NCI-H1048 (cell line): ENCODE data around the gene IPPK.
A peak's percentile ranks its signal among the peaks of the same experiment; 100 is the strongest.

Experiments
- DNase-seq: peaks from one replicate; lab custom pipeline; 2025; lab: John Stamatoyannopoulos, UW

IPPK gene

GRCh38 chr9:92669890-92670708 lies at the start of gene IPPK:
TSS of gene IPPK (minus strand) at chr9:92670131. CDS start at chr9:92669988, 143 bp downstream.
- peak; percentile 97 for DNase-seq

GRCh38 chr9:92719028-92719647 lies 49.2 kb upstream of the IPPK start:
- no peak for DNase-seq

- DNase-seq, result no peak
Observed at GRCh38 chr9:92718086-92719001, 48.4 kb upstream of the IPPK start.

GRCh38 chr9:92717201-92718085 lies 47.5 kb upstream of the IPPK start:
- peak; percentile 53 for DNase-seq

GRCh38 chr9:92716557-92716956 lies 46.6 kb upstream of the IPPK start:
- DNase-seq, result peak; percentile 51

- no peak for DNase-seq
Observed at GRCh38 chr9:92715488-92716231, 45.7 kb upstream of the IPPK start.

GRCh38 chr9:92714787-92715487 lies 45.0 kb upstream of the IPPK start:
- DNase-seq, result no peak

GRCh38 chr9:92714016-92714415 lies 44.1 kb upstream of the IPPK start:
- no peak for DNase-seq

- no peak for DNase-seq
Observed at GRCh38 chr9:92713528-92713927, 43.6 kb upstream of the IPPK start.

GRCh38 chr9:92712767-92713166 lies 42.8 kb upstream of the IPPK start:
- DNase-seq, result no peak

- DNase-seq, result no peak
Observed at GRCh38 chr9:92711844-92712243, 41.9 kb upstream of the IPPK start.

- no peak for DNase-seq
Observed at GRCh38 chr9:92711146-92711545, 41.2 kb upstream of the IPPK start.

GRCh38 chr9:92710368-92710767 lies 40.4 kb upstream of the IPPK start:
- DNase-seq, result no peak

GRCh38 chr9:92709954-92710353 lies 40.0 kb upstream of the IPPK start:
- DNase-seq, result no peak

- no peak for DNase-seq
Observed at GRCh38 chr9:92709240-92709639, 39.3 kb upstream of the IPPK start.

- no peak for DNase-seq
Observed at GRCh38 chr9:92707530-92707929, 37.6 kb upstream of the IPPK start.

GRCh38 chr9:92706218-92706940 lies 36.4 kb upstream of the IPPK start:
- no peak for DNase-seq

- no peak for DNase-seq
Observed at GRCh38 chr9:92704528-92704927, 34.6 kb upstream of the IPPK start.

- DNase-seq, result no peak
Observed at GRCh38 chr9:92696619-92697018, 26.7 kb upstream of the IPPK start.
